GM12878 (cell line): ENCODE data around the gene SLC6A7. TPM values are rescaled to one million over a fixed set of nuclear protein-coding genes. Genes with fewer than 3 reads are reported as not detected.

Source experiments
- ATAC-seq: fragments of 200-7000 bp; cut with Tn5 transposase; 3 replicates; pipeline ENCODE4 v1.9.1; 2020; ENCODE audit warnings: mild to moderate bottlenecking, moderate library complexity
- BruUV-seq: library from RNA; stranded (reverse); fragments of 400-500 nt; replicated peaks from 2 replicates; lab custom pipeline; 2021; lab: Mats Ljungman, UMichigan
- CTCF ChIA-PET: fragments of 300-600 bp; sonication (Branson Sonifier 250); formaldehyde crosslinking; extraction: SDS; loops from one replicate; lab custom pipeline; 2021; ENCODE audit warnings: inconsistent platforms; lab: Yijun Ruan, JAX
- POLR2A ChIA-PET: fragments of 350-600 bp; formaldehyde crosslinking; extraction: SDS; loops from one replicate; lab custom pipeline; 2021; ENCODE audit warnings: inconsistent platforms; lab: Charles Lee
- RAD21 ChIA-PET: fragments of 300-600 bp; sonication (Branson Sonifier 250); formaldehyde crosslinking; loops from one replicate; lab custom pipeline; 2023; ENCODE audit warnings: antibody characterized with exemption; ENCODE audit not compliant: unreplicated experiment; lab: Charles Lee
- SMC1A ChIA-PET: fragments of 300-600 bp; sonication (Branson Sonifier 250); formaldehyde crosslinking; loops from one replicate; lab custom pipeline; 2023; ENCODE audit not compliant: unreplicated experiment, uncharacterized antibody; lab: Charles Lee
- DNase-seq: peaks from one replicate; pipeline ENCODE4 v3.0.0-alpha.2; 2011; ENCODE audit warnings: low read depth, low spot score
- FAIRE-seq: peaks from 3 replicates; lab custom pipeline; 2011; peaks lifted over from hg19 to GRCh38; lab: Jason Lieb, UNC
- H2AFZ ChIP-seq: 2 replicates; pipeline ENCODE4 v1.6.0; 2011; ENCODE audit warnings: low read depth, low read length, control low read depth; ENCODE audit not compliant: control insufficient read depth
- H3K27ac ChIP-seq: 2 replicates; pipeline ENCODE4 v1.5.1; 2011; ENCODE audit warnings: control low read depth; ENCODE audit not compliant: control insufficient read depth, insufficient read depth
- H3K27me3 ChIP-seq, 2 experiments: replicated peaks in 1 of 2; 2 replicates each; pipeline versions ENCODE4 v1.6.0 to v1.6.1; 2011; ENCODE audit warnings: low read length in 1 of 2; ENCODE audit not compliant: control insufficient read depth in 2 of 2, insufficient read depth in 2 of 2
- H3K36me3 ChIP-seq, 2 experiments: 2 replicates each; pipeline ENCODE4 v1.5.1; 2011; ENCODE audit warnings: low read length in 1 of 2; ENCODE audit not compliant: control insufficient read depth in 2 of 2, insufficient read depth in 2 of 2
- H3K4me1 ChIP-seq: 2 replicates; pipeline ENCODE4 v1.6.1; 2011; ENCODE audit warnings: mild to moderate bottlenecking, low read length, moderate library complexity, mixed read lengths; ENCODE audit not compliant: control insufficient read depth, insufficient read depth
- H3K4me2 ChIP-seq: 2 replicates; pipeline ENCODE4 v1.6.0; 2011; ENCODE audit warnings: control low read depth; ENCODE audit not compliant: control insufficient read depth, insufficient read depth
- H3K4me3 ChIP-seq: fragments of 200-600 bp; sonication (generic); 2 replicates; pipeline ENCODE4 v1.5.1; 2016
- H3K79me2 ChIP-seq: 2 replicates; pipeline ENCODE4 v1.6.0; 2011; ENCODE audit warnings: low read length; ENCODE audit not compliant: control insufficient read depth, insufficient read depth
- H3K9ac ChIP-seq: 2 replicates; pipeline ENCODE4 v1.8.0; 2011; ENCODE audit warnings: low read length, control low read depth, mixed read lengths; ENCODE audit not compliant: control insufficient read depth, insufficient read depth
- H3K9me3 ChIP-seq: replicated peaks from 3 replicates; pipeline ENCODE4 v1.5.1; 2011; ENCODE audit warnings: mild to moderate bottlenecking, low read length; ENCODE audit not compliant: control insufficient read depth, insufficient read depth
- H4K20me1 ChIP-seq: 2 replicates; pipeline ENCODE4 v1.6.0; 2011; ENCODE audit not compliant: control insufficient read depth, insufficient read depth
- BACH1 ChIP-seq: fragments of 450-650 bp; IDR thresholded peaks from 2 replicates; pipeline ENCODE4 v1.6.1; 2017; ENCODE audit warnings: mild to moderate bottlenecking, borderline replicate concordance
- CHD1 ChIP-seq: IDR thresholded peaks from 2 replicates; pipeline ENCODE4 v1.6.1; 2012; ENCODE audit warnings: low read depth, low read length, improper control_type of control experiment
- CUX1 ChIP-seq: IDR thresholded peaks from 2 replicates; pipeline ENCODE4 v1.6.1; 2012; ENCODE audit warnings: improper control_type of control experiment, low read depth, low read length; ENCODE audit not compliant: insufficient replicate concordance
- ETV6 ChIP-seq, 2 experiments: fragments of 450-650 bp in 1 of 2; IDR thresholded peaks in 1 of 2; conservative IDR thresholded peaks in 1 of 2; 2 replicates each; pipeline ENCODE4 v1.6.1; 2014; ENCODE audit warnings: antibody characterized with exemption in 1 of 2, borderline replicate concordance in 1 of 2, low read depth in 1 of 2, mild to moderate bottlenecking in 1 of 2, moderate library complexity in 1 of 2
- FOS ChIP-seq: IDR thresholded peaks from 3 replicates; pipeline ENCODE4 v1.6.1; 2011; ENCODE audit warnings: borderline replicate concordance; ENCODE audit not compliant: insufficient read length; ENCODE audit errors: extremely low read depth
- IKZF1 ChIP-seq: fragments of 450-650 bp; conservative IDR thresholded peaks from 2 replicates; pipeline ENCODE4 v1.6.1; 2017; ENCODE audit warnings: antibody characterized with exemption, mild to moderate bottlenecking
- MLLT1 ChIP-seq: fragments of 450-650 bp; IDR thresholded peaks from 2 replicates; pipeline ENCODE4 v1.6.1; 2016; ENCODE audit warnings: mild to moderate bottlenecking
- MTA3 ChIP-seq: IDR thresholded peaks from 2 replicates; pipeline ENCODE4 v1.6.1; 2012; ENCODE audit warnings: low read length, inconsistent platforms, borderline replicate concordance
- MYC ChIP-seq: IDR thresholded peaks from 2 replicates; pipeline ENCODE4 v1.6.1; 2011; ENCODE audit warnings: mild to moderate bottlenecking, low read length, moderate library complexity, inconsistent platforms; ENCODE audit not compliant: insufficient read depth, insufficient replicate concordance, insufficient read length, severe bottlenecking
- RAD51 ChIP-seq: fragments of 450-650 bp; IDR thresholded peaks from 2 replicates; pipeline ENCODE4 v1.6.1; 2016; ENCODE audit warnings: moderate library complexity, mild to moderate bottlenecking, inconsistent platforms
- SP1 ChIP-seq: IDR thresholded peaks from one replicate; pipeline ENCODE4 v1.6.1; 2011; ENCODE audit warnings: low read depth, low read length
- YY1 ChIP-seq: IDR thresholded peaks from 2 replicates; pipeline ENCODE4 v1.6.1; 2011; ENCODE audit warnings: low read depth, mild to moderate bottlenecking, low read length
- ZBTB4 ChIP-seq: fragments of 450-650 bp; formaldehyde crosslinking; IDR thresholded peaks from 2 replicates; pipeline ENCODE4 v1.4.0; 2022; ENCODE audit warnings: mild to moderate bottlenecking, moderate library complexity
- ZNF24 ChIP-seq: fragments of 450-650 bp; IDR thresholded peaks from 2 replicates; pipeline ENCODE4 v1.6.1; 2017; ENCODE audit warnings: antibody characterized with exemption, mild to moderate bottlenecking
- ZZZ3 ChIP-seq: IDR thresholded peaks from 2 replicates; pipeline ENCODE4 v1.6.1; 2011; ENCODE audit warnings: low read depth; ENCODE audit not compliant: control insufficient read depth, insufficient read length
- WGBS: methylation state at CpG from one replicate; pipeline ENCODE4 v1.1.6; 2016; ENCODE audit warnings: low lambda C conversion rate; ENCODE audit not compliant: insufficient replicate concordance, insufficient coverage; ENCODE audit errors: missing lambda C conversion rate; 5-methylcytosine and 5-hydroxymethylcytosine counted together
- in situ Hi-C: fragments of 300-500 bp; cut with MboI; formaldehyde crosslinking; loops from 9 replicates; pipeline ENCODE4 v1.14.3; 2018; ENCODE audit warnings: mixed read lengths
- intact Hi-C: fragments of 100-400 bp; cut with micrococcal nuclease; formaldehyde crosslinking; loops from one replicate; pipeline ENCODE4 v1.14.2; 2022; ENCODE audit not compliant: unreplicated experiment
- polyA plus RNA-seq, 11 experiments: library from polyadenylated mRNA; depleted of rRNA in 4 of 11; unstranded in 6 of 11; stranded (reverse) in 5 of 11; fragments of >200 nt; fragmentation: Nextera tagmentation in 4 of 11; fragmentation: Illumina TruSeq in 1 of 11; extraction: Ambion mirVana in 4 of 11; extraction: Trizol in 1 of 11; gene quantifications; 1 replicate in 1 of 11; 2 replicates in 10 of 11; pipeline versions ENCODE4 v1.2.1 to v1.2.3, GENCODE V29; 2011 to 2016; ENCODE audit warnings: inconsistent platforms in 2 of 11, missing spikeins in 2 of 11, low read depth in 1 of 11
- total RNA-seq, 4 experiments: library from RNA; depleted of rRNA in 3 of 4; stranded (reverse); fragments of >200 nt in 3 of 4; fragmentation: Illumina TruSeq in 1 of 4; extraction: Trizol in 1 of 4; gene quantifications; 2 replicates each; pipeline versions ENCODE4 v1.2.1 to v1.2.3, GENCODE V29; 2013 to 2021

The SLC6A7 gene
- total and polyA plus RNA-seq, 10 of the 15 experiments (the other 5 are each of a cell fraction or from before 2014, with no cell fraction given) = 0.01 to 0.15 (median 0.06) TPM; not detected in 7

- WGBS = 22% methylated on average over 2 of the region's 2 CpGs
- RAD21 ChIA-PET = no interaction called here
- Histone ChIP-seq H3K27me3 (no peaks in the 10 kb centered on the region; a peak in 1 of 4 replicates), H3K4me3 (no peak overlapping the region), H3K36me3 (no peaks in the 10 kb centered on the region), H3K9ac (no peak overlapping the region), H3K27ac (no peak overlapping the region), H4K20me1 (no peaks in the 10 kb centered on the region), H2AFZ (no peak overlapping the region), H3K9me3 (no peaks in the 10 kb centered on the region), H3K79me2 (no peaks in the 10 kb centered on the region), H3K4me2 (no peak overlapping the region), H3K4me1 (no peaks in the 10 kb centered on the region)
- intact Hi-C loops = no loop called here
- POLR2A ChIA-PET = no interaction called here
- SMC1A ChIA-PET = interaction anchor here (0.8 kb wide), 1 partner anchor 17 kb away, joined by 4 read pairs; no protein-coding TSS in a partner anchor
- no TSS peak for BruUV-seq
- CTCF ChIA-PET = no interaction called here
- DNase-seq (no peak), FAIRE-seq (no peak), ATAC-seq (no peak)
- in situ Hi-C loops = no loop called here
- no peak for TF ChIP-seq ZNF24
- no peak for TF ChIP-seq MYC
- no peak for TF ChIP-seq ETV6 (conservative IDR thresholded peaks at IDR 0.05 in 1 of 2, IDR thresholded peaks at IDR 0.05 in 1 of 2; ENCODE audit: borderline replicate concordance in 1 of 2, low read depth in 1 of 2)
- TF ChIP-seq BACH1 = no peak
- no peak for TF ChIP-seq RAD51
- no peak for TF ChIP-seq CUX1
- TF ChIP-seq IKZF1 = no peak
- TF ChIP-seq MTA3 = no peak
- TF ChIP-seq CHD1 = no peak
- no peak for TF ChIP-seq SP1
- TF ChIP-seq YY1 = no peak
- no peak for TF ChIP-seq ZBTB4 (CRISPR knock-in tag)
- TF ChIP-seq MLLT1 = no peak
- TF ChIP-seq FOS = no peak
- no peak for TF ChIP-seq ZZZ3
Observed at GRCh38 chr5:150236313-150236712, 46.5 kb downstream of the SLC6A7 start.
